Esophagus muscularis mucosa (tissue), 4 donors: Measurements from ENCODE around the gene TWSG1.

Source experiments
- EP300 ChIP-seq: sonication (generic); formaldehyde crosslinking; IDR thresholded peaks from one replicate; pipeline ENCODE4 v1.6.1; 2017; ENCODE audit warnings: antibody characterized with exemption
- POLR2A ChIP-seq: fragments of 450-650 bp; IDR thresholded peaks from one replicate; pipeline ENCODE4 v1.6.1; 2017; ENCODE audit warnings: antibody characterized with exemption, moderate library complexity, mild to moderate bottlenecking, low read depth
- POLR2AphosphoS5 ChIP-seq, 2 donors: sonication (generic); formaldehyde crosslinking; IDR thresholded peaks; one replicate each; pipeline ENCODE4 v1.6.1; 2017; ENCODE audit warnings: antibody characterized with exemption in 2 of 2
- TF ChIP-seq, protein P1 (sequence below), 3 experiments: fragments of 200-600 bp in 2 of 3; fragments of 450-650 bp in 1 of 3; sonication (generic) in 2 of 3; IDR thresholded peaks; one replicate each; pipeline ENCODE4 v1.5.1; 2017 to 2019; ENCODE audit warnings: antibody characterized with exemption in 3 of 3, mild to moderate bottlenecking in 2 of 3, moderate library complexity in 1 of 3

DNA sequence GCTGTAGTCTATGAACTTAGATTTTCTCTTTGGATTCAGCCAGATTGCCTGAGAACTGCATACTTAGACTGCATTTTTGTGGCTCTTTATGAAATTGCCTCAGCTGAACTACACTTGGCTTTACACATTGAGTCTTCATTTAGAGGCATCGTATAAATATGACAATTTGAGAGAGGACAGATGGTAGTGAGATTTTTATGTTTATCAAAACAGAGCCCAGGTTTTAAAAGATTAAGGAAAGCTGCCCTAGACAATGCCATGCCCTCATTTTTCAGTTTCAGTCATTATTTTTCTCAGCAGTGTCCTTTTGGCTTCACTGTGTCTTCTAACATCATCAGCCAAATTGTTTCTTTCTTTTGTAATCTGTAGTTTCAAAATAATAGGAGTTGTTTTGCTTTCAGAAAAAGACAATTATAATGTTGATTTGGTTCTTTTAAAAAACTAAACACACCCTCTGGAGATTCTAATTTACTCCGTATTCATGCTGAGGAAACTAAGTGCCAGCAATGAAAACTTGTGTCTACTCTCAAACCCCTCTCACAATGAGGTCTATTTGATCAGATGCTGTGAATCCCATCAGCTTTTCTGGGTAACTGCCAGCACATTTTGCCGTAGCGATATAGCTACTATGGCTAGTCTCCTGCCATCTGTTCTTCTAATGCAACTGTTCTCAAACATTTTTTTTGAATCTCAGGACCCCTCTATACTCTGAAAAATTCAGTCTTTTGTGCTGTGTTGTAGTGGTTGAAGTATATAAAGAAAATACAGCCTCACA, 46.2 kb downstream of the TWSG1 start:
- TF ChIP-seq, protein P1, sequence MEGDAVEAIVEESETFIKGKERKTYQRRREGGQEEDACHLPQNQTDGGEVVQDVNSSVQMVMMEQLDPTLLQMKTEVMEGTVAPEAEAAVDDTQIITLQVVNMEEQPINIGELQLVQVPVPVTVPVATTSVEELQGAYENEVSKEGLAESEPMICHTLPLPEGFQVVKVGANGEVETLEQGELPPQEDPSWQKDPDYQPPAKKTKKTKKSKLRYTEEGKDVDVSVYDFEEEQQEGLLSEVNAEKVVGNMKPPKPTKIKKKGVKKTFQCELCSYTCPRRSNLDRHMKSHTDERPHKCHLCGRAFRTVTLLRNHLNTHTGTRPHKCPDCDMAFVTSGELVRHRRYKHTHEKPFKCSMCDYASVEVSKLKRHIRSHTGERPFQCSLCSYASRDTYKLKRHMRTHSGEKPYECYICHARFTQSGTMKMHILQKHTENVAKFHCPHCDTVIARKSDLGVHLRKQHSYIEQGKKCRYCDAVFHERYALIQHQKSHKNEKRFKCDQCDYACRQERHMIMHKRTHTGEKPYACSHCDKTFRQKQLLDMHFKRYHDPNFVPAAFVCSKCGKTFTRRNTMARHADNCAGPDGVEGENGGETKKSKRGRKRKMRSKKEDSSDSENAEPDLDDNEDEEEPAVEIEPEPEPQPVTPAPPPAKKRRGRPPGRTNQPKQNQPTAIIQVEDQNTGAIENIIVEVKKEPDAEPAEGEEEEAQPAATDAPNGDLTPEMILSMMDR (IDR thresholded peaks at IDR 0.05), result no peak
- no peak for TF ChIP-seq POLR2A
- no peak for TF ChIP-seq POLR2AphosphoS5 (IDR thresholded peaks at IDR 0.05)
- no peak for TF ChIP-seq EP300
